K562 (cell line): Measurements from ENCODE around the gene PALLD. TPM values are rescaled to one million over a fixed set of nuclear protein-coding genes. Genes with fewer than 3 reads are reported as not detected.
"Not testable (repeated sequence)": the region's sequence is repeated elsewhere in the genome, so short reads cannot be mapped to it uniquely, and the experiment has no call there.

Experiments used
- ATAC-seq: fragments of 200-7000 bp; cut with Tn5 transposase; 3 replicates; pipeline ENCODE4 v1.9.1; 2020; ENCODE audit warnings: moderate library complexity
- BruUV-seq: library from RNA; stranded (reverse); fragments of 400-500 nt; replicated peaks from 2 replicates; lab custom pipeline; 2021; lab: Mats Ljungman, UMichigan
- CTCF ChIA-PET: fragments of 300-600 bp; formaldehyde crosslinking; extraction: SDS; loops from one replicate; lab custom pipeline; 2021; ENCODE audit warnings: low intra/inter-chr PET ratio; lab: Yijun Ruan, JAX
- POLR2A ChIA-PET: fragments of 300-600, 350-650 bp; sonication (Branson Sonifier 250); formaldehyde crosslinking; extraction: SDS; loops from one replicate; lab custom pipeline; 2021; ENCODE audit warnings: antibody characterized with exemption, inconsistent platforms; lab: Yijun Ruan, JAX
- DNase-seq, 4 experiments: peaks; one replicate each; pipeline versions ENCODE4 v3.0.0 to v3.0.0-alpha.2; 2011 to 2018; ENCODE audit warnings: low spot score in 3 of 4, mixed read lengths in 3 of 4; ENCODE audit errors: extremely low read depth in 1 of 4
- FAIRE-seq: peaks from 2 replicates; lab custom pipeline; 2011; peaks lifted over from hg19 to GRCh38; lab: Jason Lieb, UNC
- H2AFZ ChIP-seq: 2 replicates; pipeline ENCODE4 v1.6.0; 2011; ENCODE audit warnings: low read depth, low read length, control low read depth, inconsistent platforms
- H3K27ac ChIP-seq: fragments of 200-600 bp; 3 replicates; pipeline ENCODE4 v1.8.0; 2011; ENCODE audit warnings: low read depth, mild to moderate bottlenecking, control low read depth, inconsistent platforms, low read length, moderate library complexity, mixed read lengths; ENCODE audit errors: extremely low read depth
- H3K27me3 ChIP-seq, 2 experiments: fragments of 300-600 bp in 1 of 2; 2 replicates in 1 of 2; 3 replicates in 1 of 2; pipeline versions ENCODE4 v1.6.0 to v1.8.0; 2011; ENCODE audit warnings: inconsistent platforms in 2 of 2, low read length in 2 of 2, mild to moderate bottlenecking in 1 of 2, mixed read lengths in 1 of 2, moderate library complexity in 1 of 2; ENCODE audit not compliant: control insufficient read depth in 2 of 2, insufficient read depth in 2 of 2
- H3K36me3 ChIP-seq: fragments of 300-600 bp; 3 replicates; pipeline ENCODE4 v1.8.0; 2011; ENCODE audit warnings: mild to moderate bottlenecking, low read length, inconsistent platforms; ENCODE audit not compliant: control insufficient read depth, insufficient read depth
- H3K4me1 ChIP-seq, 2 experiments: fragments of 200-600 bp in 1 of 2; replicated peaks in 1 of 2; 2 replicates in 1 of 2; 3 replicates in 1 of 2; pipeline versions ENCODE4 v1.5.1 to v1.8.0; 2011; ENCODE audit warnings: inconsistent platforms in 2 of 2, low read length in 2 of 2, mild to moderate bottlenecking in 1 of 2, mixed read lengths in 1 of 2, moderate library complexity in 1 of 2; ENCODE audit not compliant: control insufficient read depth in 2 of 2, insufficient read depth in 2 of 2
- H3K4me2 ChIP-seq: 2 replicates; pipeline ENCODE4 v1.6.1; 2011; ENCODE audit warnings: low read length, control low read depth, inconsistent platforms, mixed read lengths; ENCODE audit not compliant: insufficient read depth
- H3K4me3 ChIP-seq: fragments of 200-600 bp; sonication (generic), shearing (Covaris generic); 2 replicates; pipeline ENCODE4 v1.5.1; 2016; ENCODE audit warnings: control low read depth, inconsistent platforms
- H3K79me2 ChIP-seq: fragments of 200-600 bp; 3 replicates; pipeline ENCODE4 v1.8.0; 2011; ENCODE audit warnings: low read length, inconsistent platforms; ENCODE audit not compliant: control insufficient read depth, insufficient read depth
- H3K9ac ChIP-seq, 2 experiments: 2 replicates each; pipeline versions ENCODE4 v1.6.0 to v1.6.1; 2011; ENCODE audit warnings: low read depth in 2 of 2, low read length in 2 of 2, control low read depth in 1 of 2, inconsistent platforms in 1 of 2, mild to moderate bottlenecking in 1 of 2, mixed read lengths in 1 of 2; ENCODE audit not compliant: insufficient read depth in 1 of 2
- H3K9me1 ChIP-seq: one replicate; pipeline ENCODE4 v1.6.0; 2011; ENCODE audit warnings: inconsistent platforms, mild to moderate bottlenecking, low read length, moderate library complexity; ENCODE audit not compliant: control insufficient read depth, insufficient read depth
- H3K9me3 ChIP-seq: replicated peaks from 2 replicates; pipeline ENCODE4 v1.5.1; 2011; ENCODE audit warnings: low read depth, low read length, inconsistent platforms; ENCODE audit not compliant: control insufficient read depth, insufficient read depth
- H4K20me1 ChIP-seq: replicated peaks from 2 replicates; pipeline ENCODE4 v1.6.1; 2011; ENCODE audit warnings: low read length, inconsistent platforms, mixed read lengths; ENCODE audit not compliant: control insufficient read depth, insufficient read depth
- TOE1 ChIP-seq, 2 experiments: fragments of 450-650 bp in 1 of 2; sonication (generic) in 1 of 2; formaldehyde crosslinking in 1 of 2; IDR thresholded peaks; 2 replicates each; pipeline versions ENCODE4 v1.7.1 to v1.8.0; 2016 to 2022; ENCODE audit warnings: borderline replicate concordance in 2 of 2, mild to moderate bottlenecking in 2 of 2, antibody characterized with exemption in 1 of 2, inconsistent platforms in 1 of 2, low read depth in 1 of 2, missing genetic modification reagents in 1 of 2, moderate library complexity in 1 of 2
- YY1 ChIP-seq, 3 experiments: IDR thresholded peaks; 2 replicates each; pipeline ENCODE4 v1.6.1; 2011; ENCODE audit warnings: low read length in 2 of 3, mild to moderate bottlenecking in 2 of 3, moderate library complexity in 2 of 3, borderline replicate concordance in 1 of 3, control low read depth in 1 of 3, low read depth in 1 of 3; ENCODE audit not compliant: insufficient read depth in 3 of 3, insufficient replicate concordance in 2 of 3, control insufficient read depth in 1 of 3, insufficient read length in 1 of 3; ENCODE audit errors: extremely low read depth in 1 of 3
- WGBS: fragments of 100-300 bp; shearing (Covaris generic); methylation state at CpG from one replicate; pipeline ENCODE4 v1.1.6; 2016; ENCODE audit warnings: low coverage, mixed read lengths; ENCODE audit not compliant: insufficient coverage; ENCODE audit errors: missing lambda C conversion rate; 5-methylcytosine and 5-hydroxymethylcytosine counted together
- in situ Hi-C: fragments of 300-500 bp; cut with MboI; formaldehyde crosslinking; loops from 4 replicates; pipeline ENCODE4 v1.15.0; 2018; ENCODE audit warnings: inconsistent platforms, mixed read lengths
- intact Hi-C: fragments of 100-400 bp; cut with micrococcal nuclease; formaldehyde crosslinking; loops from 2 replicates; pipeline ENCODE4 v1.14.2; 2022
- polyA plus RNA-seq, 8 experiments: library from polyadenylated mRNA; depleted of rRNA in 4 of 8; stranded (reverse) in 5 of 8; unstranded in 3 of 8; fragments of >200 nt; fragmentation: Nextera tagmentation in 2 of 8; fragmentation: Illumina TruSeq in 1 of 8; extraction: Ambion mirVana in 2 of 8; extraction: Trizol in 1 of 8; gene quantifications; 2 replicates each; pipeline versions ENCODE4 v1.2.1 to v1.2.3, GENCODE V29; 2011 to 2014; ENCODE audit warnings: inconsistent platforms in 1 of 8, missing spikeins in 1 of 8
- total RNA-seq, 7 experiments: library from RNA; depleted of rRNA in 6 of 7; stranded (reverse); fragments of >200 nt in 6 of 7; fragmentation: Illumina TruSeq in 2 of 7; extraction: Trizol in 2 of 7; gene quantifications; 2 replicates each; pipeline versions ENCODE4 v1.2.1 to v1.2.3, GENCODE V29; 2011 to 2021; ENCODE audit warnings: low replicate concordance in 1 of 7

The PALLD gene
- total and polyA plus RNA-seq, 9 of the 15 experiments (the other 6 are each of a cell fraction or from before 2014, with no cell fraction given), result 0.01 to 0.35 (median 0.06) TPM; not detected in 3

DNA sequence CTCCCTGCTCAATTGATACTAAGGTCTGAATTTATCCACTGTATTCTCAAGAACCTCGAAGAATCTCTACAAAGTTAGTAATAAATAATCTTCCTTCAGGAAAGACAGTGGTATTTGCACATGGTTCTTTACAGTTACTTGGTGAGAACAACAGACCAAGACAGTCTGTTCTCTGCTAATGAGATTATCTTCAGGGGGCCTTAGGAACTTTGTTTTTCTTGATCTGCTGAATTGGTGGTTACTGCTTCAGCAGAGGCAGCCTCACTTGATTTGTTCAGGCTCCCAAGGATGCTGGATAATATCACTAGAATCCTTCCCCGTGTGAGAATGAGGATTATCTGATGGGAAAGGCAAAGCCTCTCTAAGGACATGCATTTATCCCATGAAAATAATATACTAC, 448.4 kb downstream of the PALLD start:
- FAIRE-seq, result no peak
- Histone ChIP-seq H4K20me1 (no peaks in the 10 kb centered on the region), H2AFZ (no peak overlapping the region), H3K27ac (no peak overlapping the region), H3K27me3 (no peaks in the 10 kb centered on the region), H3K4me3 (no peak overlapping the region), H3K4me1 (no peaks in the 10 kb centered on the region), H3K36me3 (no peaks in the 10 kb centered on the region), H3K9me1 (no peaks in the 10 kb centered on the region), H3K4me2 (no peak overlapping the region), H3K79me2 (no peaks in the 10 kb centered on the region), H3K9ac (no peak overlapping the region), H3K9me3 (no peaks in the 10 kb centered on the region)
- ChIA-PET POLR2A (no interaction called here), CTCF (no interaction called here)
- DNase-seq, result no peak
- in situ Hi-C loops (no loop called here), intact Hi-C loops (no loop called here)
- 0% methylated on average over 2 of the region's 2 CpGs for WGBS
- no peak for ATAC-seq
- no peak for TF ChIP-seq TOE1 (IDR thresholded peaks at IDR 0.05; ENCODE audit: borderline replicate concordance)
- TF ChIP-seq TOE1 (CRISPR knock-in tag; IDR thresholded peaks at IDR 0.05; ENCODE audit: borderline replicate concordance, low read depth), result no peak
- BruUV-seq, result no TSS peak

DNA sequence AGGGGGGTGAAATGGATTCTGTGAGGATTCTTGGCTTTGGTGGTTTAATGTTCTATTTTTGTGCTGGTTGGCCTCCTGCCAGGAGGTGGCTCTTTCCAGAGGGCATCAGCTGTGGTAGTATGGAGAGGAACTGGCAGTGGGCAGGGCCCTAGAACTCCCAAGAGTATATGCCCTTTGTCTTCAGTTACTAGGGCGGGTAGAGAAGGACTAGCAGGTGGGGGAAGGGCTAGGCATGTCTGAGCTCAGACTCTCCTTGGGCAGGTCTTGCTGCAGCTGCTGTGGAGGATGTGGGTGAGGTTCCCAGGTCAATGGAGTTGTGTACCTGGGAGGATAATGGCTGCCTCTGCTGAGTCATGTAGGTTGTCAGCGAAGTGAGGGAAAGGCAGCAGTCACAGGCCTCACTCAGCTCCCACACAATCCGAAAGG, 456.0 kb downstream of the PALLD start:
- peak in 1 of 3 experiments; percentile 31 for TF ChIP-seq YY1 (IDR thresholded peaks at IDR 0.05; ENCODE audit: borderline replicate concordance in 1 of 3, control insufficient read depth in 1 of 3, extremely low read depth in 1 of 3, insufficient read depth in 3 of 3, insufficient read length in 1 of 3, insufficient replicate concordance in 2 of 3, low read depth in 1 of 3, low read length in 2 of 3)
- TF ChIP-seq, all 486 proteins: peak for 1; not testable (repeated sequence) for 485
- H4K20me1 ChIP-seq, H3K36me3 ChIP-seq, H3K4me2 ChIP-seq, H3K27ac ChIP-seq, H3K9me1 ChIP-seq, CTCF ChIA-PET, H3K27me3 ChIP-seq, intact Hi-C loops, BruUV-seq, H3K9me3 ChIP-seq, H3K4me3 ChIP-seq, H2AFZ ChIP-seq, DNase-seq, POLR2A ChIA-PET, ATAC-seq, in situ Hi-C loops, H3K79me2 ChIP-seq, H3K9ac ChIP-seq, FAIRE-seq, H3K4me1 ChIP-seq: not testable (repeated sequence)
- 9% methylated on average over 3 of the region's 3 CpGs for WGBS
